T-helper 1 cell treated with Interleukin-12 subunit alpha and Interleukin-12 subunit beta and Interleukin-4 antibody, amounts not matched to agents 30 ng/mL and 1 ng/mL, for 36 hours (primary cell): ENCODE data around the gene PDSS1. TPM values are rescaled to one million over a fixed set of nuclear protein-coding genes. Genes with fewer than 3 reads are reported as not detected.
"Not testable (repeated sequence)": the region's sequence is repeated elsewhere in the genome, so short reads cannot be mapped to it uniquely, and the experiment has no call there.

Experiments used
- intact Hi-C: fragments of 100-400 bp; cut with micrococcal nuclease; formaldehyde crosslinking; loops from one replicate; pipeline ENCODE4 v1.15.1; 2024
- total RNA-seq: library from RNA; stranded (reverse); gene quantifications from 2 replicates; pipeline ENCODE4 v1.2.3, GENCODE V29; 2022

Gene PDSS1, protein sequence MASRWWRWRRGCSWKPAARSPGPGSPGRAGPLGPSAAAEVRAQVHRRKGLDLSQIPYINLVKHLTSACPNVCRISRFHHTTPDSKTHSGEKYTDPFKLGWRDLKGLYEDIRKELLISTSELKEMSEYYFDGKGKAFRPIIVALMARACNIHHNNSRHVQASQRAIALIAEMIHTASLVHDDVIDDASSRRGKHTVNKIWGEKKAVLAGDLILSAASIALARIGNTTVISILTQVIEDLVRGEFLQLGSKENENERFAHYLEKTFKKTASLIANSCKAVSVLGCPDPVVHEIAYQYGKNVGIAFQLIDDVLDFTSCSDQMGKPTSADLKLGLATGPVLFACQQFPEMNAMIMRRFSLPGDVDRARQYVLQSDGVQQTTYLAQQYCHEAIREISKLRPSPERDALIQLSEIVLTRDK
- total RNA-seq = 16.7 and 18.1 TPM in 2 replicates

DNA sequence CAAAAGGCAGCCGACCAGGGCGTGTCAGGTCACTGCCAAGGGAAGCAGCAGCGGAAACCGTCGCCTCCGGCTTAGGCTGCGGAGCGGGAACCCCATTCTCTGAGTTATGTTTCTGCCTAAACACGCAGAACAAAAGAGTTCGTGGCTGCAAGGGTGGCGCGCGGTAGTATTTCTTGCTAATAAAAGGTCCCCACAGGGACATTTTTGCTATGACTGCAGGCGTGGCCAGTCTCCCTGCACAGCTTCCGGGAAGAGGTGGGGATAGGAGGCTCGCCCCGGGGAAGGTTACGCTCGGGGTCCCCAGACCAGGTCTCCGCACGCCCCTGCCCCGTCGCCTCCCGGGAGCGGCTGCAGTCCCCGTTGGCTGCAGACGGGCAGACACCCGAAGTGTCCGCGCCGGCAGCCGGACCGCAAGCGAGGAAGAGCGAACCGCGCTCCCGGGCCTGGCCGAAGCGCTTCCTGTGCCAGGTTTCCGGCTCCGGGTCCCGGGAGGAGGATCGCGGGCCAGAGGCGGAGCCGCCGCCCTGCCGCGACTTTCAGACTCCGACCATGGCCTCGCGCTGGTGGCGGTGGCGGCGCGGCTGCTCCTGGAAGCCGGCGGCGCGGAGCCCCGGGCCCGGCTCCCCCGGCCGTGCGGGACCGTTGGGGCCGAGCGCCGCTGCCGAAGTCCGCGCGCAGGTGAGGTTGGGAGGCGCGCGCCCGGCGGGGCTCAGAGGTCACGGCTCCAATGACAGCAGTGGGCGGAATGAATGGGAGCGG, at the start of gene PDSS1:
Gene PDSS1, plus strand, starts transcription at position 539 of the 759 bp plus-strand sequence. Its CDS starts 11 bp downstream, at position 550.
- intact Hi-C loops = loop anchor here (1.0 to 5.0 kb wide), 10 partner anchors 24 to 545 kb away; partner anchors contain the start of genes ANKRD26, APBB1IP, MASTL and YME1L1

DNA sequence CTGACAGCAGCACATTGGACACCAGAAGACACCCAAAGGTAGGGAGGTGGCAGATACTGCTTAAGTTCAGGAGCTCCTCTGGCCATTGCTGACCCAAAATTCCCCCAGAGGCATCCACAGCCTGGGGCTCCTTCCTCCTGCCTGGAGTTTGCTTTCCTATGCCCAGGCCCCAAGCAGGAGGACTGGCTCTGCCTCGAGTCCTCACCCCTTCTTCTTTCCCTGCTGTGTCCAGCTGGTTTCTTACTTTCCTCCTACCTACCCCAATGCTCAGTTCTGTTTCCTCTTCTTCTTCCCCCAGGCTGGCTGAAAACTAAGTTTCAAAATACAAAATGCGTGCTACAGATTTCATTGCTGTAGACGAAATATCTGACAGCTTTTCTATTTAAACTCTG, 49.3 kb upstream of the PDSS1 start:
- intact Hi-C loops = not testable (repeated sequence)

DNA sequence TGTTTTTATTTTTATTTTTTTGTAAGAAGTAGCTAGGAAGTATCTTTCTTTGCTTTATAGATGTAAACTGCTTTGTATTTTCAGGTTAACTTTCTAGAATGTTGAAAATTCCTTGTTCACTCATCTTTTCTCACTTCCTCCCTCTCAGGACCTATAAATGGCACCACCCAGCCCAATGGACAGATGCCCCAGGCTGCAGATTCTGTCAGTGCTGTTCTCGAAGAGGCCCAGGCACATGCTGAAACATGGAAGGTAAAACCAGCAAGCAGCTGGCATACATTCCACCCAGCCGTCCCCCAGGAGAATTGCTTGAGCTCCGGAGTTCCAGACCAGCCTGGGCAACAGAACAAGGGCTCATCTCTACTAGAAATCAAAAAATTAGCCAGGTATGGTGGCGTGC, 47.1 kb upstream of the PDSS1 start:
- intact Hi-C loops = no loop called here

DNA sequence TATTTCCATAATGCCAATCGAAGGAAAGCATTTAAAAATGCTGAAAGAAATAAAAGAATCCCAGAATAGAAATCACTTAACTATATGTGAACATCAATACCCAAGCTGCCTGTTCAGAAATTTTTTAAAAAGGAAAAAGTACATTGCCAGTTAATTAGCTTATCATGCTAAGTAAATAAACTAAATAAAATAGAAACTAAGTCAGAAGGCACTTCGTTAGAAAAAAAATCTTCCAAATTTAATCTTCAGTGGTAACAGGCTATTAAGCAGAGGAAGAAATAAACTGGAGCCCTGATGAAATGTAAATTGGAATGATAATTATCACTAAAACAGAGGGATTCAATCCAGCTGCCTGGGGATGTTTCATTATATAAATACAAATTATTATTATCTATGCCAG, 46.0 kb upstream of the PDSS1 start:
- intact Hi-C loops = not testable (repeated sequence)

DNA sequence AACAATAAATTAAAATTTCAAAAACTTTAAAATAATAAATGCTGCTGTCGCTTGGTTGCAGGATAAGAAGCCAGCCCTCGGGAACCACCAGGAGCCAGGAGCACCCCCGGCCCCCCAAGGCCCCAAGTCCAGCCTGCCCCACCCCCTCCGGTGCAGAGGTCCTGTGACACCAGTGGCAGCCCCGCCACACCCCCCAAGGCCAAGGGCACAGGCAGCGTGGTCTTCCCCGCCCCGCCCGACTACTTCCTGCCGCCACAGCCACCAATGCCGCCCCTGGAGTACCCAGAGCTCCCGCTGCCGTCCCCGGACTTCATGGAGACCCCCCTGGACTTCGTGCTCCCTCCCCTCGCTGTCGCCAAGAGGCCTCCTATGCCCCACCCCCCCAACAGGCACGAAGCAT, 44.5 kb upstream of the PDSS1 start:
- intact Hi-C loops = no loop called here

DNA sequence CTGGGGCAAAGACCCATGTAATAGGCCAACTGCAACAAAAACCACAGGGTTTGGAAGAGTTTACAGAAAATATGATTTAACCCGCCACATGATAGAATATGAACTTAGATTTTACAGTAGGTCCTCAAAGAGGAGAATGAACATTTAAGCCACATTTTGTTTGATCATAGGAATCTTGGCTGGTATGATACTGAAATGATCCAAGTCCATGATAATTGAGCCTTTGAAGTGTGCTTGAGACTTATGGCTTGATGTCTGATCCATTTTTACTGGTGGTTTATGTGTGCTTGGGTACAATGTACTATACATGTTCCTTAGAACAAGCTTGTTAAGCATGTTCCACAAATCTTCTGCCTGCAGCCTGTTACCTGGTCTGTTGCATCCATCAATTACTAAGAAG, 41.8 kb upstream of the PDSS1 start:
- intact Hi-C loops = loop anchor here (1.0 kb wide), 1 partner anchor 60 kb away; no protein-coding TSS in a partner anchor

DNA sequence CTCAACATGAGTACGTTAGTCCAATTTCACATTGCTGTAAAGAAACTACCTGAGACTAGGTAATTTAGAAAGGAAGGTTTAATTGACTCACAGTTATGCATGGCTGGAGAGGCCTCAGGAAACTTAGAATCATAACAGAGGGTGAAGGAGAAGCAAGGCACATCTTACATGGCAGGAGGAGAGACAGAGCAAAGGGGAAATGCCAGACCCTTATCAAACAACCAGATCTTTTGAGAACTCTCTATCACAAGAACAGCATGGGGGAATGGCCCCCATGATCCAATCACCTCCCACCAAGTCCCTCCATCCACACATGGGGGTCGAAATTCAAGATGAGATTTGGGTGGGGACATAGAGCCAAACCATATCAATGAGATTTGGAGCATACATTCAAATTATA, 34.6 kb upstream of the PDSS1 start:
- intact Hi-C loops = no loop called here

DNA sequence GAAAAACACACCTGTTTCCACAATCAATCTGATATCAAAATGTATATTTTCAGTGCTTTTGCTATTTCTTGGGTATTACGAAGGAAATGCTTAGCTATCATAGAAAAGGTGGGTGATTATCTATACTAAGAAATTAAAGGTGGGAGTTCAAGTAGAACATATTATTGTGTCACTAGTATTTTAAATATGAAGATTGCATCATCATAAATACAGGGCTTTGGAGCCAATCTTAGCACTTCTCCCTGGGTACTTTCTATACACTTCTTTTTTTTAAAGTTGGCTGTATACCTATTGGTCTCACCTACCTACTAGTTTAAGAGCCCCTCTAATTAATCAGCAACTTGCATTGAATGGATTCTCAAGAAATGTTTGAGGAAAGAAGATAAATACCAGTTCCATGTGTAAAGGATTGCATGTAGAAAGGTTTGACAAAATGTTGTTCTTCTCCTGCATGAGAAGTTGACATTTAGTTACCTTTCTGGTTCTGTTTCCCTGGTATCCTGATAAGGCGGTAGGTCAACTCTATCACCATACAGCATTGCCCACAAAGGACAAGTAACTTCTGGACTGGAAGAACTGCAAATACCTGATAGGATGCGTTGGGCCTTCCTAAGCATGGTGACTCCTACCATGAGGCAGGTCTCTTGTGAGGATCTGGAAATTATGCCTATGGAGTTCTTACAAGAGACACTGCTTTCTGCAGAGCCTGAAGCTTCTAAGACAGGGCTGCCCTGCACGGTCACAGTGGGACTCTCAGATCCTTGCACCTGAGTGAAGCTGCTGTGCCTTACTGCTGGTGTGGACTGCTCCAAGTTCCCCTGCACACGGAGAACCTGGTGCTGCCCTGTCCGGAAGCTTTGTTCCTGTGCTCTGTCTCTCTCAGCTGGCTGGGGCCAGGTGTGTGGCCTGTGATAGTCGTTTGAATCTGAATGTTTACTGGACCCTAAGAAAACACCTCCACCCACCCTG, 32.1 kb upstream of the PDSS1 start:
- intact Hi-C loops = no loop called here

DNA sequence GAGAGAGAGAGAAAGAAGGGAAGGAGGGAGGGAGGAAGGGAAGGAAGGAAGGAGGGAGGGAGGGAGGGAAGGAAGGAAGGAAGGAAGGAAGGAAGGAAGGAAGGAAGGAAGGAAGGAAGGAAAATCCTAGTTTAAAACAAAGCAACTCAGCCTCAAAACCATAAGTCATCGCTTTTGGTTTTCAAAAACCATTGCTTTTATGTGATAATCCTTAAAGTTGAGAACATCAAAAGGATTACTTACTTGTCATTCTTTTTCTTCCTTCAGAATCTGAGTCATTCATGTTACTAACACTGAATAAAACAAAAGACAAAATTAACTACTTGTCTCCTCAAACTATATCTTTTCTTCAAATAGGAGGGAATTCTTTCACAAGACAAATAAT, 21.6 kb upstream of the PDSS1 start:
- intact Hi-C loops = no loop called here

DNA sequence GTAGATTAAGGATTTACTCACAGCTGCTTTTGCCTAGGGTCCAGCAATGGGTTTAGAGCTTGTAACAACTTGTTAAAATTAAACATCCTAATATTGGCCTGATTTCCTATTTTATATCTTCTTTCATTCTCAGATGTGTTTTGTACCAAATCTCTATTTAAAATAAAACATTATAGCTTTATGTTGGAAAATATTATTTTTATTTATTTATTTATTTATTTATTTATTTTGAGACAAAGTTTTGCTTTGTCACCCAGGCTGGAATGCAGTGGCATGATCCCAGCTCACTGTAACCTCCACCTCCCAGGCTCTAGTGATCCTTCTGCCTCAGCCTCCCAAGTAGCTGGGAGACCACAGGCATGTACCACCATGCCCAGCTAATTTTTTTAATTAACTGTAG, 17.9 kb upstream of the PDSS1 start:
- intact Hi-C loops = no loop called here

DNA sequence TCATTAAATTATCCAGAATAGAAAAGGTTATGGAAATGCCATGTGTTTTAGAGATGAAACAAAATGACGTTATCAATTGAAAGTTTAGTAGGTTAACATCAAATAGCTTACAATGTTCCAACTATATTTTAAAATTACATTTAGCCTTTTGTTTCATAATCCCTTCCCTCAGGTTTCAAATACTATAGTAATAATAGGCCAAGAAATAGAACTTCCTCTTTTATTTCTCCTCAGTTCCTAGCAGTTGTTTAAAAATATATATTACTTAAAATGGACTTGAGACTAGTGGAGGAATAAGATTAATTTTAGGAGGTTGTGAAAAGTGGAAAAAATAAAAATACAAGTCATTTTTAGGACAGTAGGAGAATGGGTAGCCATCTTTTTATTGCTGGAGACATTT, 16.4 kb upstream of the PDSS1 start:
- intact Hi-C loops = loop anchor here (5.0 kb wide), 3 partner anchors 46 to 681 kb away; no protein-coding TSS in a partner anchor

DNA sequence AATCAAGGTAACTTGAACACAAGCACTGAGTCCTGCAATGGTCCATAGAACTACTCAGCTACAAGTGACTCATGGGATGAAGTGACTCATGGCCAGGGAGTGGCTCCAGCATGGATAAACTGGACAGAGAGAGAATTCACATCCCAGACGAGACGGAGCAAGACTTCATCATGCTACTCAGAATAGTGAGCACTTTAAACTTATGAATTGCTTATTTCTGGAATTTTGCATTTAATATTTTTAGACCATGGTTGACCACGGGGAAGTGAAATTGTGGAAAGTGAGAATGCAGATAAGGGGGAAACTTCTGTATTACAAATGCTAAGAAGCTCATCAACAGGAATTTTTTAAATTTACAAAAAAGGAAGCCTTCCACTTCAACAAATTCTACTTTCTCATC, 15.5 kb upstream of the PDSS1 start:
- intact Hi-C loops = loop anchor here (5.0 kb wide), 3 partner anchors 45 to 680 kb away; no protein-coding TSS in a partner anchor

DNA sequence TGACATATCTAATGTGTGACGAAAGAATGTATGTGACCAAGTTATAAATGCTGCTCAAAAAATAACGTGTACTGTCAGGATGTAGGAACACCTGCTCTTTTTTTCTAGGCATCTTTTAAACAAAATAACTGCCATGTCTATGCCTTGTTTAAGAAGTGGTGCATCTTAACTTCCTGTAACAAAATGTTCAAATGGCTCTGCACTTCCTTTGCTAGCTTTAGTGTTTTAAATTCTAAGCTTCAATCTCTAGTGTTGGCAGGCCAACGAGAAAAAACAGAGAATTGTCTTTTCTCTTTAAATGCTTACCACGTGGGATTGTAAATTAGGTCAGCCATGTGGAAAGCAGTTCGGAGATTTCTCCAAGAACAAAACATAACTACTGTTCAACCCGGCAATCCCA, 14.6 kb upstream of the PDSS1 start:
- intact Hi-C loops = loop anchor here (5.0 kb wide), 3 partner anchors 44 to 679 kb away; no protein-coding TSS in a partner anchor

DNA sequence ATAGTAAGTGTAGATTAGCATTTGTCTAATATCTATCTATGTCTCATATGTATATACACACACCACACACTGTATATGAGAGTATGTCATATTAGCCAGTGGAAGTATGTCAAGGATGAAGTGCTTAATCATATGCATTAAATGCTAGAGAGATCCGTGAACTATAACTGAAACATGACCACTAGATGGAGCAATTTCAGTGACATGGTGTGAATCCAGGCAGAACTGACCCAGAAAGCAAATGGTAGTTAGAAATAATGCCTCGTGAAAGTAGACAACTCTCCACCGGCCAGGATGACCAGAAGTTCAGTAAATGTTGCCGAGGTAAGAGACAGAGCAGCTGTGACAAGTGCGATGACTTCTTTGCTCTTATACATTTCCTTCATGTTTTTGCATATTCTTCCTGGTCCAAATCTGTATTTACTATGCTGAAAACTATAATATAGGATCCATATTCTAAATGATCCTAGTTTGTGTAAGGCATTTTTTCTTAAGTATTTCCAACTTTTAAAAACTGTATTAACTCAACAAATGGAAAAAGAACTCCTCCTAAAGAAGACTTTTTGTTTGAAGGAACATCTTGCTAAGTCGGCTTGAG, 12.7 kb upstream of the PDSS1 start:
- intact Hi-C loops = loop anchor here (1.0 to 5.0 kb wide), 5 partner anchors 43 to 678 kb away; no protein-coding TSS in a partner anchor

DNA sequence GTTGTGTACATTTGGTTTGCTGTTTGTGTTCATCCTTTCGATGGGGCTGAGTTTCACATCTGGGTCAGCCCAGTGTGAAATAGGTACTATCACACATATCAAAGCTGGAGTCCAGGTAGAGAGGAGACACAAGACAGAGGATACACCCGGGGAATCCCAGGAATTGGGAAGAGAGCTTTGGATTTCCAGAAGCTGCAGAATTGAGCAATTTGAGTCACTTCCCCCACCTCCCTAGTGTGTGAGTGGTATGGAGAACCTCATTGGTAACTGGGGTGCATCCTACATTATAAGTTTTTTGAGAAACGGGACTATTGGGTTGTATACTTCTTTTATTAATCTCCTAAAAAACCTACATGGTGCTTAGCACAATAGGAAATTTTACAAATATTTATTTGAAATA, 12.1 kb upstream of the PDSS1 start:
- intact Hi-C loops = no loop called here

DNA sequence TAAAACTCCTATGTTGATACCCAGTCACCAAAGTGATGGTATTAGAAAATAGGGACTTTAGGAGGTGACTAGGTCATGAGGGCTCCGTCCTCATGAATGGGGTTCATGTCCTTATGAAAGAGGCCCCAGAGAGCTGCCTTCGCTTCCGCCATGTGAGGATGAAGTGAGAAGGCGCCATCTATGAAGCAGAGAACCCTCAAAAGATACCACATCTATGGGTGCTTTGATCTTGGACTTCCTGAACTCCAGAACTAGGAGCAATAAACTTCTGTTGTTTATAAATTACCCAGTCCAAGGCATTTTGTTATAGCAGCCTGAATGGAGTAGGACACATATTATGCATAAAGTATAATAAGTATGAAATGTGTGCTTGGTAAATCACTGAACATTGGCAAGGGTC, 8.1 kb upstream of the PDSS1 start:
- intact Hi-C loops = no loop called here

DNA sequence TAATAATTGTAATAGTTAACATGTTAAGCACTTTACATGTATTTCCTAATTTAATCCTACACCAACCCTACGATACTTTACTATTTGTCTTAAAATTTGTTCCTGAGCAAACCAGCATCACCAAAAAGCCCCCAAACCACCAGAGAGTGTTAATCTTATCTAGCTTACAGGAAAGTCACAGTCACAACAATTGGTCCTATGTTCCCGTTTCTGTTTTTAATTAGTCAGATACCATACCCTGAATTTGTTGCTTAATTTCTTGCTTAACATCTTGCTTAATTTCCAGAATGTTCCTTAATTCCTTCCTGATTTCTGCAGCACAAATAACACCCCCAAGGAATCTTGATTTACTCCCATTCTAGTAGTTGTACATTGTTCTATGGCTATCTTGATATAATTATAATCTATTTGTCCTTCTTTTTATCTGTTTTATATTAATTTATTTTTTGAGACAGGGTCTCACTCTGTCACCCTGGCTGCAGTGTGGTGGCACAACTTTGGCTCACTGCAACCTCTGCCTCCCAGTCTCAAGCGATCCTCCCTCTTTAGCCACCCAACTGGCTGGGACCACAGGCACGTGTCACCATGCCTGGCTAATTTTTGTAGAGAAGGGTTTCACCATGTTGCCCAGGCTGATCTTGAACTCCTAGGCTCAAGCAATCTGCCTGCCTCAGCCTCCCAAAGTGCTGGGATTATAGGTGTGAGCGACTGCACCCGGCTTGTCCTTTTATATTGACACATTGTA, 6.6 kb upstream of the PDSS1 start:
- intact Hi-C loops = no loop called here

DNA sequence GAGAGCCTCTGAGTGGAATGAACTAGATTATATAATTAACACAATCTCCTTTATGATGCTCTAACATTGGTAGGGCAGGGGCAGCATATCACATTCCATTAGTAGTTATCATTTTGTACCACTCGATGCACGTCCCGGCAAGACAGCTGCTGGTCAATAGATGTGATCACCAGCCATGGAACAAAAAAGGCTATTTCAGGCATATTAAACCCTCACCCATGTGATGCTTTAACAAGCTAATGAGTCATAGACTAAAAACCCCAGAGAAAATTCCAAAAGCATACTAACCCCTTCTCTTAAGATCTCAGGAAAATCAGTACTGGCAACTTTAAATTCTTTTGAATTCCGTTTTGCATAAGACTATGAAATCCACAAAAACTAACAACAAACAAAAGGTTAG, 3.0 kb upstream of the PDSS1 start:
- intact Hi-C loops = not testable (repeated sequence)

DNA sequence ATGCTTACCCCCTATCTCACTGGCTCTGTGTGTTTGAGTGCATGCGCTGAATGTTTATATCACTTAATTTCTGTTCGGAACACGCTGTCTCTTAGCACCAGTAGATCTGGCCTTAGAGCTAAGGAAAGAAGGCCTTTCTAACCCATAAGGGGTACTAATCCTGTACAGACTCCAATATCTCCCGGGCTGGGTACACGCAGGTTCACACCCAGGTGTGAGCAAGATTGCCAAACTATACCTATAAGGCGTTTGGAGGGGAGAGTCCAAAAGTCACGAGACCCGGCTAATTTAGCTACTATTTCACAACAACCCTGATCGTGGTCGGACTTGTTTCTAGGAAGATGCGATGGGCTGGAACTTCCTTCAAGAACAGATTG, 727 bp upstream of the PDSS1 start:
- intact Hi-C loops = loop anchor here (1.0 to 5.0 kb wide), 11 partner anchors 25 to 808 kb away; partner anchors contain the start of genes ANKRD26, APBB1IP, MASTL and RAB18
